NCI-H146 treated with DMSO at 0.1 percent for 48 hours (cell line): ENCODE measurements around the gene EXOC3L1.

Experiments used
- DNase-seq: peaks from one replicate; lab custom pipeline; 2025; ENCODE audit not compliant: unreplicated experiment; lab: John Stamatoyannopoulos, UW

Gene EXOC3L1

GRCh38 chr16:67199011-67199807 is 9.3 kb upstream of the EXOC3L1 start, which contains the start of gene ELMO3:
TSS of gene ELMO3 (plus strand) at chr16:67199131. CDS start at chr16:67199327, 196 bp downstream.
- DNase-seq = peak; percentile 49

DNA sequence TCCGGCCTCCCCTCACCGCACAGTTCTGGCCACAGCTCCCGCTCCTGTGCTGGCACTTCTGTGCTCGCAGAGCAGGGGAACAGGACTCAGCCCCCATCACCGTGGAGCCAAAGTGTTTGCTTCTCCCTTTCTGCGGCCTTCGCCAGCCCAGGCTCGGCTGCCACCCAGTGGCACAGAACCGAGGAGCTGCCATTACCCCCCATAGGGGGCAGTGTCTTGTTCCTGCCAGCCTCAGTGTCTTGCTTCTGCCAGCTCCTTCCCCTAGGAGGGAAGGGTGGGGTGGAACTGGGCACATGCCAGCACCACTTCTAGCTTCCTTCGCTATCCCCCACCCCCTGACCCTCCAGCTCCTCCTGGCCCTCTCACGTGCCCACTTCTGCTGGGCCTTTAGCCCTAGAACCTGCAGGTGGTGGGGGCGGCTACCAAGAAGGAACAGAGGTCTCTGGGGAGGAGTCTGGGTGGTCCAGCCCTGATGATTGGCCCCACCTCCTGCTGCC is 8.3 kb upstream of the EXOC3L1 start:
- no peak for DNase-seq

GRCh38 chr16:67197704-67198103 is 7.8 kb upstream of the EXOC3L1 start:
- DNase-seq = no peak

- no peak for DNase-seq
Measured at GRCh38 chr16:67196881-67197280, 6.9 kb upstream of the EXOC3L1 start.

DNA sequence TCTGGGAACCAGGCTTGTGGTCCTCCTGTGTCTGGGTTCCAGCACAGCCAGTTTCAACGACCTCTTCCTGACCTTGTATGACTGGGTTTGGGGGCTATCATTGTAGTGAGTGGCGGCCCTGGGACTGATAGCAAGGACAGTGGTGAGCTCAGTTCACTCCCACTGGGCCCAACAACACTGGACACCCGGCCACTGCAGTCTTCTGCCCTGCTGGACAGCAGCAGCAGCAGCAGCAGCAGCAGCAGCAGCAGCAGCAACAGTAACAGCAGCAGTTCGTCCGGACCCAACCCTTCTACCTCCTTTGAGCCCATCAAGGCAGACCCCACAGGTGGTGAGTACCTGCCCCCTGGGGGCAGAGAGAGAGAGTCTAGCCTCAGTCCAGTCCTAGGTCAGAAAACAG is 5.7 kb upstream of the EXOC3L1 start:
- DNase-seq = no peak

DNA sequence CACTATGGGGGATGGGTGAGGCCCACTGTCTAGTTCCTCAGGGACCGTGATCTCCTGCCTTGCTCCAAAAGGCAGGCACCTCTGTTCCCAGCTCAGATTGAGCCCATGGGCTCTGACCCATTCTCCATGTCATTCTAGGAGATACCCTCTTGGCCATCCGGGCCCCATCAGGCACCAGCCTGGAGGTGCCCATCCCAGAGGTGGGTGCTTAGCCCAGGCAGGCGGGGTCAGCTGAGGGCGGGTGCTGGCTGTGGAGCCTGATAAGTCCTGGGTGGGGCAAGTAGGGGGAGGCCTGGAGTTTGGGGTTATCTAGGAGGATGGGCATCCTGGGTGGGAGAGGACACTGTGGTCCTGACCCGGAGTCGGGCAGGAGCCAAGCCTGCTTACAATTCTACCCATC is 4.3 kb upstream of the EXOC3L1 start:
- no peak for DNase-seq

DNA sequence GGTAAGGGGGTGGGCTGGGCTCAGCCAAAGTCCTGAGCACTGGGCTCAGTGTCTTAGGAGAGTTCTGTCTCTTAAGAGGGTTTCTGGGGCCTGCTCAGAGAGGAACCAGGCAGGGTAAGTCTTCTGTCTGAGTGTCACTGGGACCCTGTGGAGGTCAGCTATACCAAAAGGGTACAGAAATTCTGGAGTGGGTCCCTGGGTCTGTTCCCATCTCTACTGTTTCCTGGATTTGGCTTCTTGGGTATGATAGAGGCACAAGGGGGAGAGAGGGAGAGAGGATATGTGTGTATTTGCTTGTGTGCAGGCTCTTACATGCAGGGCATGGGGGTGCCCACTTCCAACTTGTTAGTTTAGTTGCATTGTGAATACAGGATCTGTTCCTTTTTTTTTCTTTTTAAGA is 3.6 kb upstream of the EXOC3L1 start:
- DNase-seq = no peak

DNA sequence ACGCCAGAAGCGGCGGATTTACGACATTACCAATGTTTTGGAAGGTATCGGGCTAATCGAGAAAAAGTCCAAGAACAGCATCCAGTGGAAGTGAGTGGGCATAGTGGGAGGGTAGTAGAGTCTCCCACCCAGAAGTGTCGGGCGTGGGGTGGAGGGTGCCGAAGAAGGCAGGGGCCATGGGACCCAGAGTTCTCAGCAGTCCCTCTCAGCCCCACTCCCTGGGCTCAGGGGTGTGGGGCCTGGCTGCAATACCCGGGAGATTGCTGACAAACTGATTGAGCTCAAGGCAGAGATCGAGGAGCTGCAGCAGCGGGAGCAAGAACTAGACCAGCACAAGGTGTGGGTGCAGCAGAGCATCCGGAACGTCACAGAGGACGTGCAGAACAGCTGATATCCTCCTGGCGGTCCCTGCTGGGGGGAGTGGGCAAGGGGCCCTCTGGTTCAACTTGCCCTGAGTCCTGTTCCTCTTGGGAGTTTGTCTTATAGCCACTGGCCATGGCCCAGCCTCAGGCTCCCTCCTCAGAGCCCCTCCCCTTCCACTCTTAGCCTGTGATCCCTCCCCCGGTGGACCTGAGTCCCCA is 2.9 kb upstream of the EXOC3L1 start:
- no peak for DNase-seq

DNA sequence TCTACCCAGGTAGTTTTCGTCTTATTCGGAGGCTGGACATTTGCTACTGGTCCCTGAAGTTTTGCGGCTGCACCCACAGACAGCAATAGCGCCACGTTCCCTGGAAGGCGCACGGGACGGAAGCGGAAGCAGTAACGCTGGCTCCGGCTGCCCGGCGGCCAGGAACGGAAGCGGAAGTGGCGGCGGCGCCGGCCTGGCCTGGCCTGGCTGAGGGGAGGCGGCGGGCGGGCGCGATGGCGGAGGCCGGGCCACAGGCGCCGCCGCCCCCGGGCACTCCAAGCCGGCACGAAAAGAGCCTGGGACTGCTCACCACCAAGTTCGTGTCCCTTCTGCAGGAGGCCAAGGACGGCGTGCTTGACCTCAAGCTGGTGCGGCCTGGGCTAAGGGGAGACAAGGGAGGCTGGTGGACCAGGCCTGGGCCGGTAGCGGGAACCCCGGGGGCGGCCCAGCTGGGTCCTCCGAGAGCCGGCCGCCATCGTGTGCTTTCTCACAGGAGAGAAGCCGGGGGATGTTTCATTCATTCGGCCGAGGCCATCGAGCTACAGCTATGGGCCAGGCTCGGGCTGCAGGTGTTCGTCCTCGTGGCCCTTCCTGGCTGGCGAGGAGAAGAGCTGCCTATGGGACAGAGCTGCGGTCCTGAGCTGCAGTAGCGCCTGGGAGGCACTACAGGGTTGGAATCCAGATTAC is 2.2 kb upstream of the EXOC3L1 start, which contains the start of gene E2F4:
Gene E2F4, plus strand, starts transcription at position 161 of the 687 bp plus-strand sequence. Its CDS starts 73 bp downstream, at position 234.
- peak; percentile 51 for DNase-seq

GRCh38 chr16:67191411-67191994 is 1.6 kb upstream of the EXOC3L1 start:
- DNase-seq = no peak

DNA sequence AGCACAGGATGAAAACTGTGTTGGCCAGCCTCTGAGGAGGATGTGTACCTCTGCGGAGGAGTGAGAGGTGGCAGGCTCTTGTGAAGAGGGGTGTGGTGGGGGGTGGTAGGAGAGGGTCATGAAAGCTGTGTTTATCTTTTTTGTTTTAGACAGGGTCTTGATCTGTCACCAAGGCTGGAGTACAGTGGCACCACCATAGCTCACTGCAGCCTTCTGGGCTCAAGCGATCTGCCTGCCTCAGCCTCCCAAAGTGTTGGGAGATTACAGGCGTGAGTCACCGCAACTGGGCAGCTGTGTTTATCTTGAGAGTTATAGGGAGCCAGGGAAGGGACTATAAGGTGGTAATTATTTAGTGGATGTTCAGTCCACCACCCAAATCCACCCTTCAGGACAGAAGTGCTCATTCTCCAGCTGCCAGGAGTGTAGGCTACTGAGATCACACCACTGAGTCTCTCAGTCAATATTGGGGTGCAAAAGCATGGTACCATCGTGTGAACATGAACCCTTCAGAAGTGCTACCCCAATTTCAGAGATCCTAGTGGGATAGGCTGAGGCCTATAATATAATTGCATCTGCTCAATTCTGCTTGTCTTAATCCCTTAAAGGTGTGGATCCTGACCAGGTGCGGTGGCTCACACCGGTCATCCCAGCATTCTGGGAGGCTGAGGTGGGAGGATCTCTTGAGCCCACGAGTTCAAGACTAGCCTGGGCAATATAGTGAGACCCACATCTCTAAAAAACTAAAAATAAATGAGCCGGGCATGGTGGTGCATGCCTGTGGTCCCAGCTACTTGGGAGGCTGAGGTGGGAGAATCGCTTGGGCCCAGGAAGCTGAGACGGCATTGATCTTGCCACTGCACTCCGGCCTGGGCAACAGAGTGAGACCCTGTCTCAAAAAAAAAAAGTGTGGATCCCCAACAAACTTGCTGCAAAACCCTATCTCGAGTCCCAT is 788 bp upstream of the EXOC3L1 start:
- DNase-seq = no peak

DNA sequence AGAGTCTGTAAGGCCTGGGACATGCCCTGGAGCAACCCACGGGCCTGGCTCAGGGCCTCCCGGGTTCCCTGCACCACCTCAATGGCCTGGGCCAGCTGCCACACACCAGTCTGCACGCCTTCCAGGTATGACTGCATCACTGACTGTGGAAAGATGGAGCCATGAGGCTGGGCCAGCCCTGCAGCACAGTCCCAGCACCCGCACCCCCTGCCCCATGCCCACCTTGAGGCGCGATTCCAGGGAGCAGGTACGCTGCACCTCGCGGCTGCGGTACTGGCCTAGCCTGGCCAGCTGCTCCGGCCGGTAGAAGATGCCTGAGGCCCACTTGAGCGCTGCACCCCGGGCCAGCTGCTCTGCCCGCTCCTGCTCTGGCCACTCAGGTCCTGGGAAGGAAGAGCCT is 1.1 kb downstream of the EXOC3L1 start:
- DNase-seq = no peak

GRCh38 chr16:67188323-67188722 is 1.6 kb downstream of the EXOC3L1 start:
- no peak for DNase-seq

GRCh38 chr16:67187175-67187890 is 2.6 kb downstream of the EXOC3L1 start:
- no peak for DNase-seq

- DNase-seq = no peak
Measured at GRCh38 chr16:67186550-67186950, 3.4 kb downstream of the EXOC3L1 start.

DNA sequence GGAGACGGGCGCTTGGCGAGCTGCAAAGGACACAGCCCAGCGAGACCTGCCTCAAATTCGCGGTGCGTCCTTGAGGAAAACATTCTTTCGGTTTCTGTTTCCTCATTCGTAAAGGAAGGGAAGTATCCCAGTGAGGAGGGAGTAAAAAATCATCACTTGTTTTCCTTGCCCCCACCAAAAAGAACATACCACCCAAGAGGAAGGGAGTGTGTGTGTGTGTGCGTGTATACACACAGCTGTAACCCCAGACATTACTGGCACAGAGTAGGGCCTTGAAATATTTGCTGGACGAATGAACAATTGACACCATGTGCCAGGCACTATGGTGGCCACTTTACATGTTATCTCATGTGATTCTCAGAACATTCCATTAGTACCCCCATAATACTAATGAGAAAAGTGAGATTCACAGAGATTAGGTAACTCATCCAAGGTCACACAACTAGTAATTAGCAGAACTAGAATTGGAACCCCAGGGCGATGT is 4.2 kb downstream of the EXOC3L1 start:
- no peak for DNase-seq

DNA sequence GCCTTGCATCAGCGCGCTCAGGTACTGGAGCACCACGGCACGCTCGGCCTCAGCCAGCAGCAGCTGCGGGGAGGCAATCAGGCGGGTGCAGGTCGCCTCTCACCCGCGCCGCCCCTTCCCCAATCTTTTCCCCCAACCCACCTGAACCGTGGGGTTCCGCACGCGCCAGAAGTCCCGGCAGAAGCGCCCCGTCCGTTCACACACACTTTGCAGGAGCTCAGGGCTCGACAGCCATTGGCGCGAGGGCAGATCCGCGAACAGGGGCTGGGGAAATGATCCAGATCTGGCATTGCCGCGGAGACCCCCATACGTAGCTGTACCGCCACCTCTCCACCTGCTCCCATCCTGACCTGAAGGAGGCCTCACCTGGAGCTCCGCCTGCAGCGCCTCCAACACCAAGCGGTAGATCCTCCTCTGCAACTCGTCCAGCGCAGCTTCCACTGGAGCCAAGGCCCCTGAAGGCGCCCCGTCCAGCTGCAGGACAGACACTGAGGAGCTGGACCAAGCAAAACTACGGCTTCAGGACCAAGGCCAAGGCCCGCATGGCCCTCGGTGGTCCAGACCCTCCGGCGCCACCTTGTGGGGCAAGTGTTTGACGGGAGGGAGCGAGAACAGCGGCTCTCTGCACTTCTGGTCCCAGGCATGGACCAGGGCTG is 4.8 kb downstream of the EXOC3L1 start:
- peak; percentile 18 for DNase-seq

GRCh38 chr16:67184453-67184994 is 5.4 kb downstream of the EXOC3L1 start:
- no peak for DNase-seq
